Tibial artery (tissue), 4 donors: ENCODE data around the gene INPP5A.

ENCODE experiments used
- DNase-seq, 2 donors: peaks; one replicate each; pipeline ENCODE4 v3.0.0-alpha.2; 2019
- H3K27ac ChIP-seq, 2 donors: fragments of 200-600 bp; sonication (generic) in 1 of 2; 1 replicate in 1 of 2; 2 replicates in 1 of 2; pipeline ENCODE4 v1.5.1; 2018 to 2019; ENCODE audit warnings: mild to moderate bottlenecking in 1 of 2
- H3K27me3 ChIP-seq, 2 donors: fragments of 200-600 bp; sonication (generic) in 1 of 2; one replicate each; pipeline versions ENCODE4 v1.5.1 to v1.6.0; 2016 to 2019
- H3K36me3 ChIP-seq, 3 donors: fragments of 200-600 bp; sonication (generic) in 2 of 3; one replicate each; pipeline ENCODE4 v1.5.1; 2016 to 2019; ENCODE audit warnings: mild to moderate bottlenecking in 2 of 3
- H3K4me1 ChIP-seq, 4 donors: fragments of 200-600 bp; sonication (generic) in 2 of 4; 1 replicate in 3 of 4; 2 replicates in 1 of 4; pipeline ENCODE4 v1.5.1; 2016 to 2019
- H3K4me3 ChIP-seq, 2 donors: fragments of 200-600 bp; sonication (generic) in 1 of 2; 1 replicate in 1 of 2; 2 replicates in 1 of 2; pipeline ENCODE4 v1.5.1; 2018 to 2019; ENCODE audit warnings: mild to moderate bottlenecking in 2 of 2
- H3K9me3 ChIP-seq, 3 donors: fragments of 200-600 bp; sonication (generic) in 1 of 3; one replicate each; pipeline ENCODE4 v1.5.1; 2016 to 2019
- intact Hi-C: fragments of 100-400 bp; cut with DNase I; formaldehyde crosslinking; loops from one replicate; pipeline ENCODE4 v1.15.0; 2023; ENCODE audit warnings: low total_unique reads
- TF ChIP-seq, protein P1 (sequence below), 2 experiments: fragments of 200-600 bp in 1 of 2; fragments of 450-650 bp in 1 of 2; IDR thresholded peaks; one replicate each; pipeline ENCODE4 v1.5.1; 2017 to 2019; ENCODE audit warnings: antibody characterized with exemption in 2 of 2, mild to moderate bottlenecking in 1 of 2, moderate library complexity in 1 of 2

INPP5A gene

DNA sequence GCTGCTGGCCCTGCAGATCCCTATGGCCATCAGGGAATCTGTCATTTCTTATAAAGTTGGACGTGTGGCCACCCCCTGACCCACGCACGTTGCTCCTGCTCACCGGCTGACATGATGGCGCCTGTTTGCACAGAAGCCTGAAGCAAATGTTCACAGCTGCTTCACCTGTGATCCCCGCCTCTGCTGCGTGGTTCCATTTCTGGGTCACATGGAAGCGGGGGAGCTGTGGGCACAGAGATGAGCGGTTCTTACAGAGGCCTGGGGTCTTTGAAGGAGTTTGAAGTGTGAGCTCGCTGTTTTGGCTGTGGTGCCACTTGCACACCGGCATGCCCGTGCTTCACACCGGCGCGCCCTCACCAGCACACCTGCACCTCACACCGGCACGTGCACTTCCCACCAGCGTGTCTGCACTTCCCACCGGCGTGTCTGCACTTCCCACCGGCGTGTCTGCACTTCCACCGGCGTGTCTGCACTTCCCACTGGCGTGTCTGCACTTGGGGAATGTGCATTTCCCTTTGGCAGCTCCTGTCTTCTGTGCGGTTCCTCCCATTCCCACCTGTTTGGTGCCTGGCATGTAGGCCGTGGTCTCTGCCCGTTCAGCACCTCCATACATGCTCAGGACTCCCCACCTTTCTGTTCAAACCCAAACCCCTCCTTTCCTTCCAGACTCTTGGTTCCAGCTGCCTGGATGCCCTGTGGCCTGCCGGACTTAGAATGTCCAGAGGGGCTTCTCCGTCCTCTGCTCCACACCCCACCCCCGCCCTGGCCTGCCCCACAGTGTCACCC lies 86.7 kb downstream of the INPP5A start:
- no peak overlapping the region for H3K4me3 ChIP-seq
- peaks cover 0 to 16% (median 11%) of the 10 kb centered on the region in 3 donors for H3K9me3 ChIP-seq
- intact Hi-C loops, result no loop called here
- peak overlapping the region; percentile 57 to 59 for H3K27ac ChIP-seq
- H3K27me3 ChIP-seq, result no peaks in the 10 kb centered on the region
- TF ChIP-seq, protein P1, sequence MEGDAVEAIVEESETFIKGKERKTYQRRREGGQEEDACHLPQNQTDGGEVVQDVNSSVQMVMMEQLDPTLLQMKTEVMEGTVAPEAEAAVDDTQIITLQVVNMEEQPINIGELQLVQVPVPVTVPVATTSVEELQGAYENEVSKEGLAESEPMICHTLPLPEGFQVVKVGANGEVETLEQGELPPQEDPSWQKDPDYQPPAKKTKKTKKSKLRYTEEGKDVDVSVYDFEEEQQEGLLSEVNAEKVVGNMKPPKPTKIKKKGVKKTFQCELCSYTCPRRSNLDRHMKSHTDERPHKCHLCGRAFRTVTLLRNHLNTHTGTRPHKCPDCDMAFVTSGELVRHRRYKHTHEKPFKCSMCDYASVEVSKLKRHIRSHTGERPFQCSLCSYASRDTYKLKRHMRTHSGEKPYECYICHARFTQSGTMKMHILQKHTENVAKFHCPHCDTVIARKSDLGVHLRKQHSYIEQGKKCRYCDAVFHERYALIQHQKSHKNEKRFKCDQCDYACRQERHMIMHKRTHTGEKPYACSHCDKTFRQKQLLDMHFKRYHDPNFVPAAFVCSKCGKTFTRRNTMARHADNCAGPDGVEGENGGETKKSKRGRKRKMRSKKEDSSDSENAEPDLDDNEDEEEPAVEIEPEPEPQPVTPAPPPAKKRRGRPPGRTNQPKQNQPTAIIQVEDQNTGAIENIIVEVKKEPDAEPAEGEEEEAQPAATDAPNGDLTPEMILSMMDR (IDR thresholded peaks at IDR 0.05), result no peak
- DNase-seq, result peak in 1 of 2 donors; percentile 62
- H3K36me3 ChIP-seq, result peaks cover 0 to 6% (median 4%) of the 10 kb centered on the region in 3 donors
- peaks cover 0 to 47% (median 42%) of the 10 kb centered on the region in 4 donors for H3K4me1 ChIP-seq

DNA sequence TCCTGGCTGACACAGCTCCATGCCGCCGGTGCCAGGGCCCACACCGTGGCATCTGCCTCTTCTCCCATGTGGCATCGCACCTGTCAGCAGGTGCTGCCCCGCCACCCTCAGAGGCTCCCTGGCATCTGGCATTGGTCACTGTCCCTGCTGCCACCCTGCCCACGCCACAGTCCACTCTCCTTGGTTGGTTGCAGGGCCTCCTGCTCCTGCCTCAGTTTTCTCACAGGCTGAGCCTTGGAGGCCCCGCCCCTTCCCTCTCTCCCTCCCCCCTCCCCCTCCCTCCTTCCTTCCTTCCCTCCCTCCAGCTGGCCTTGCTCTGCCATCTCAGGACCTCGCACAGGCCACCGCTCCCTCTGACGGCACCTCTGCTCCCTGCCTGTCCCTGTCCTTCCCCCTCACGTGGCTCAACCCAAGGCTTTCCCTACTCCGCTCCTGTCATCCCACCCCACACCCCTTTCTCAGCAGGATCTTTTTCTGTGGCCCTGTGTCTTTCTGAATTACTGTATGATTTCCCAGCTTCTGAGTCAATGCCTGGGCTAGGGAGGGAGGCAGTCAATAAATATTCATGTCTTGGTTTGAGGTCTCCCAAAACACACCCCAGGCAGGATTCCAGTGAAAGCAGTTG lies 87.4 kb downstream of the INPP5A start:
- intact Hi-C loops, result no loop called here
- TF ChIP-seq, protein P1 (IDR thresholded peaks at IDR 0.05), result no peak
- Histone ChIP-seq H3K4me1 (peaks cover 0 to 54% (median 49%) of the 10 kb centered on the region in 4 donors), H3K36me3 (peaks cover 0 to 4% (median 2%) of the 10 kb centered on the region in 3 donors), H3K27ac (peak overlapping the region; percentile 57 to 59), H3K9me3 (peaks cover 0 to 10% (median 4%) of the 10 kb centered on the region in 3 donors), H3K4me3 (no peak overlapping the region), H3K27me3 (no peaks in the 10 kb centered on the region)
- DNase-seq, result peak in 1 of 2 donors; percentile 71

DNA sequence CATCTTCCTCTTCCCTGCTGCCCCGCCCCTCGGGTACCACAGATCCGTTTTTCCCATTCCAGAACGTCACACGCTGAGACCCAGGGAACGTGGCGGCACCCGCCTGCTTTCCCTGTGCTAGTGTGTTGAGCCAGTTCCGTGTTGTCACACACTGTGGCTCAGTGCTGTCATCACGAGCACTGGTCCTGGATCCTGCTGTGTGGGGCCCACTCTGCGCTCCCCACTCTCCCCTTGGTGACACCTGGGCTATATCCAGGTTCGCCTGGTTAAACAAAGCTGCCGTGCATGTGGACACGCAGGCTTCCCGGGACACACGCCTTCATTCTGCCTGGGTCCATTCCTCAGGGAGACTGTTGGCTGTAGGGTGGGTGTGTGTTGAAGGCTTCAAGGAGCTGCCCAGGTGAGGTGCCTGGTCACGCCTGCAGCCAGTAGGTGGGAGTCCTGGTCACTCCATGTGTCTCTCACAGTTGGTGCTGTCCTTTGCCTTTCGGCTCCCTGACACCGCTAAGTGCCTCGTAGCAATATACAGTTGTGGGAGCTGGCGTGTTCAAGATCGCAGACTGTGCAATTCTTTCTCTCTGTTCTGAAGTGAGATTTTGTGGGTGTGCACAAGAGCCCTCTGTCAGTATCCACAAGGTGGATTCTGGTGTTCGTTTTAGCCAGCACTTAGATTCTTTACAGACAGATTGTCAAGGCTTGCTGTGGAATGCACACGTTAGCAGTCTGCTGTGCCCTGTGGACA lies 88.6 kb downstream of the INPP5A start:
- intact Hi-C loops, result no loop called here
- Histone ChIP-seq H3K27me3 (no peaks in the 10 kb centered on the region), H3K4me3 (no peak overlapping the region), H3K36me3 (no peaks in the 10 kb centered on the region), H3K27ac (peak overlapping the region; percentile 89 to 94), H3K9me3 (peaks cover 0 to under 1% (median 0%) of the 10 kb centered on the region in 3 donors), H3K4me1 (peaks cover 2 to 67% (median 60%) of the 10 kb centered on the region in 4 donors)
- TF ChIP-seq, protein P1 (IDR thresholded peaks at IDR 0.05), result no peak
- DNase-seq, result peak in 1 of 2 donors; percentile 59

DNA sequence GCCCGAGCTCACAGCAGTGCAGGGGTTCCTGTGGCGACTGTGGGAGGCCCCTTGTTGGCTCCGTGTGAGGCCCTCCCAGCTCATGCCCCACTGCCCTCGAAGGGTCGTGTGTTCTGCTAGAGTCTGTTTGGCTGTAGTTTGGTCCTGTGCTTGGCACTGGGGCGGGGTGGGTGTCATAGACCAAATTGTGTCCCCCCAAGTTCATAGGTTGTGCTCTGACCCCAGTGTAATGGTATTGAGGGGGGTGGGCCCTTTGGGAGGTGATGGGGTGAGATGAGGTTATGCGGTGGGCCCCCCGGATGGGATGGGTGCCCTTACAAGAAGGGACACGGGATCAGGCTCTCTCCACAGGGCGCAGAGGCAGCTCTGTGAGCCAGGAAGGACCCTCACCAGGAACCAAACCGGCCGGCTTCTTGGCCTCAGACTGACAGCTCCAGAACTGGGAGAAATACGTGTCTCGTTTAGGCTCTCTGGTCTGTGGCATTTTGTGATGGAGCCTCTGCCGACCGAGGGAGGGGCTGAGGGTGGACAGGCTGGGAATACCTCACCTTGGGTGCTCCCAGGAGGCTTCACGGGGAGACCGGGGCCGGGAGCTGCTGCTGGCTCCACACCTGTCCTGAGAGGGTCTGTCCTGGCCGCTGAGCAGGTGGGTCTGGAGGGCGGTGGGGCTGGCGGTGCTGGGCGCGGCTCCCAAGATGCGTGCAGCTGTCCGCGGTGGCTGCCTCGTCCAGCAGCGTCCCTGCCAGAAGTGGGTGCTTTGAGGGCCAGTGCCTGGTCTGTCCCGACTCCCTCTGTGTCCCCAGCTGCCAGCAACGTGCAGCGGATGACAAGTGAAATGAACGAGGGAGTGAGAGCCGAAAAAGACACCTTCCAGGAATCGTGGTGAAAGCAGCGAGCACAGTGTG lies 89.4 kb downstream of the INPP5A start:
- intact Hi-C loops, result no loop called here
- TF ChIP-seq, protein P1 (IDR thresholded peaks at IDR 0.05), result no peak
- Histone ChIP-seq H3K36me3 (no peaks in the 10 kb centered on the region), H3K4me3 (peak overlapping the region in 1 of 2 donors; percentile 6), H3K27me3 (no peaks in the 10 kb centered on the region), H3K9me3 (no peaks in the 10 kb centered on the region), H3K4me1 (peaks cover 10 to 75% (median 68%) of the 10 kb centered on the region in 4 donors), H3K27ac (peak overlapping the region; percentile 89 to 94)
- DNase-seq, result peak in 1 of 2 donors; percentile 71
